Activated CD4-positive, alpha-beta T cell treated with anti-CD3 and anti-CD28 coated beads, Interleukin-2, amount 10 ng/mL, durations not matched to agents 24 days and 14 days (primary cell): ENCODE measurements around the gene PRKAG2. TPM values are rescaled to one million over a fixed set of nuclear protein-coding genes. Genes with fewer than 3 reads are reported as not detected.

Experiments used
- DNase-seq: peaks from one replicate; pipeline ENCODE4 v3.0.0; 2022
- H3K27ac Mint-ChIP-seq: one replicate; pipeline ENCODE4 v1.8.0; 2022; ENCODE audit warnings: mild to moderate bottlenecking, mixed read lengths
- H3K27me3 Mint-ChIP-seq: one replicate; pipeline ENCODE4 v1.8.0; 2022; ENCODE audit warnings: mixed read lengths
- H3K36me3 Mint-ChIP-seq: one replicate; pipeline ENCODE4 v1.8.0; 2022; ENCODE audit warnings: low read depth, mild to moderate bottlenecking, mixed read lengths
- H3K4me1 Mint-ChIP-seq: one replicate; pipeline ENCODE4 v1.8.0; 2021; ENCODE audit warnings: mixed read lengths
- H3K4me3 Mint-ChIP-seq: one replicate; pipeline ENCODE4 v1.8.0; 2022; ENCODE audit warnings: mild to moderate bottlenecking, moderate library complexity, mixed read lengths
- H3K9me3 Mint-ChIP-seq: one replicate; pipeline ENCODE4 v1.8.0; 2021; ENCODE audit warnings: mixed read lengths
- intact Hi-C: fragments of 100-400 bp; cut with micrococcal nuclease; formaldehyde crosslinking; loops from one replicate; pipeline ENCODE4 v1.15.1; 2023
- total RNA-seq: library from RNA; stranded (reverse); gene quantifications from 2 replicates; pipeline ENCODE4 v1.2.3, GENCODE V29; 2022

Gene PRKAG2
- total RNA-seq, 1 donor from 2014 or later, result 14.3 TPM

DNA sequence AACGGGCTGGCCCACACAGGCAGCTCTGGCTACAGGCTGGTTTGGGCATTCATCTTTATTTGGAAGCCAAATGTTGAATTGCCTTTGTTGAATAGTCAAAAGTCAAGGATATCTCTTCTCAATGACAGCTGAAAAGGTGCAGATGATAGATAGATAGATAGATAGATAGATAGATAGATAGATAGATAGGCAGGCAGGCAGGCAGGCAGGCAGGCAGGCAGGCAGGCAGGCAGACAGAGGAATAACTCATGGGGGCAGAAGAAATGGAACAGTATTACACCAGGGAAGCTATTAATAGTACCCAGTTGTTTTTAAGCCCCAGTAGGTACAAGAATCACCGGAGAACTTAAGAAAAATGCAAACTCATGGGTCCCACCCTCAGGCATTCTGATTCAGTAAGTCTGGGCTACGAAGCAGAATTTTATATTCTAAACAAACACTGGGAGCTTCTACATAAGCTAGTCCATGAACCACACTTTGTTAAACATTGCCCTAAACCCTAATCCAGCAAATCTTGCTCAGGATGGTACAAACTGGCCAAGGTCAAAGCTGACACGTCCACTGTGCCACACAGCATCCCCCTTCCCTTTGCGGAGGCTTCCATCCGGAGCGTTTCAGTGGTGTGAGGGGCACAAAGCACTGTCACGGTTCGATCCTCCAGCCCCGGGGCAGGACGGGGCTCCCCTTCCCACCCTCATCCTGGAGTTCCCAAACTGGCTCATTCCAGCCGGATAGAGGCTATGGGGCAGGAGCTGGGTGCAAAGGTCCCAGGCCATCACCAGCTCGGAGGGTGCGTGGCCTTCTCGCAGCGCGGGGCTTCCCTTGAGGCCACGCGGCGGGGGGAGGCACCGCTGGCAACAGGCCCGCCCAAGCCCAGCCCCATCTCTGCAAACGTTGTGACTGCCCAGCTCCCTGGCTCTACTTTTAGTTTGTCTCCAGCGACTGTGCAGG is 6.7 kb downstream of the PRKAG2 start:
- Mint-ChIP-seq H3K4me3 (no peak overlapping the region), H3K36me3 (no peaks in the 10 kb centered on the region), H3K4me1 (peaks cover 2% of the 10 kb centered on the region), H3K9me3 (no peaks in the 10 kb centered on the region), H3K27ac (no peak overlapping the region), H3K27me3 (peaks cover 5% of the 10 kb centered on the region)
- intact Hi-C loops, result no loop called here
- DNase-seq, result no peak

DNA sequence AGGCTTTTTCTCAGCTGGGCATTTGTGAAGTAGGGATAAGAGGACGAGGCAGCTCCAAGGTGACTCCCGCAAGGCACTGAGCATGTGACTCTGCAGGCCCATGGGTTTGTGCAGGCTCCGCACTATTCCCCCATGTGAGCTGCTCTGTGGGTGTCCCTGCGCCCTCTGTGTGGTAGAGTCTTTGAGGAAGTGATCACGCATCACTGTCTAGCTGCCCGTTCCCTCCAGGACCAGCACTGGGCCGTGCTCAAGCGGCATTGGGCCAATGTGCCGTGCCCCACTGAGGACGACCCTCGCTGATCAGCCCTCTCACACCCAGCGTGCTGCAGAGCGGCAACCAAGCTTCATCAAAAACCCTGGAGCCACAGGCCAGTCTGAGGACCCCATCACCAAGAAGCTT is 7.5 kb downstream of the PRKAG2 start:
- H3K36me3 Mint-ChIP-seq, result no peaks in the 10 kb centered on the region
- H3K27me3 Mint-ChIP-seq, result no peaks in the 10 kb centered on the region
- H3K4me1 Mint-ChIP-seq, result no peaks in the 10 kb centered on the region
- H3K9me3 Mint-ChIP-seq, result no peaks in the 10 kb centered on the region
- no peak overlapping the region for H3K4me3 Mint-ChIP-seq
- H3K27ac Mint-ChIP-seq, result no peak overlapping the region
- intact Hi-C loops, result no loop called here
- DNase-seq, result no peak

DNA sequence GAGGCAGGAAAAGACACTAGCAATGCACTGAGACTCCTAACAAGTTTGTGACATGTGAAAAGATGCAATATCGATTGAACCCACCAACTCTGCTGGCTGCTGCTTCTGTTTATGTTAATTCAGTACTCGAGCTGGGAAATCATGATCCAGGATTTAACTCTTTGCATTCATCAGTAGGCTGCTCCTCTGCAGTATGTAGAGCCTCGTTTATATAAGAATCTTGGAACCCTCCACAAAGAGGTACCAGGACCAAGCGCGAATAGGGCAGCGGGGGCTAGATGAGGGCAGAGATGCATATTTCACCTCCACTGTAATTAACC is 7.8 kb downstream of the PRKAG2 start:
- intact Hi-C loops, result no loop called here

DNA sequence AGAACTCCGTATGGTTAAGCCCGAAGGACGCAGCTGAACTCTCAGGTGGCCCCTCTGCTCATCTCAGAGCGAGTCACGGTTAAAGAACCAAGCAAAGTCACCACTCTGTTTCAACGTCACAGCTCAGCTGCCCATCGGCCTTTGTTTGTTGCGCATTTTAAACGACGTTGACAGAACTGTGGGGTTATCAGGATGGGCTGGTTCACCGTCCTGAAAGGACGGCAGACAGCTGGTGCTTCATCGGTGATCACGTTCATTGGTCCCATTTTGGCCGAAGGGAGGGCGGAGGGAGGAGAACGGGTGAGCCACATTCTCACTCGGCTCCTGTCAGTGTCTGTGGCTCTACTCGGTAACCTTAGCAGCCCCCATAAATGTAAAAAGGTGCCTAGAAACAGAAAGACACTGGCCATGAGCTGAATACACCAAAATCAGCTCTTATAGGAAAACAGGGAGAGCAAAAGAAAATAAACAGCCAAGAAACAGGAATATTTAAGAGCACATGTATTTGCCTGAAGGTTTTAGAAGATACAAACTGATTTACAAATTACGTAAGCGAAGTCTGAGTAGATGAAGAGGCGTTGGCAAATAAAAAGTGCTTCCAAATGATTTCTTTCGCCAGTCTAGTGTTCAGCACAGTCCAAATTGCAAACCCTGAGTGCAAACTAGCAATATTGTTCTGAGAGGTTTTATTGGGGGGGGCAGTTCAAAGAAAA is 8.4 kb downstream of the PRKAG2 start:
- no peak for DNase-seq
- no peaks in the 10 kb centered on the region for H3K9me3 Mint-ChIP-seq
- no peak overlapping the region for H3K27ac Mint-ChIP-seq
- H3K4me1 Mint-ChIP-seq, result no peaks in the 10 kb centered on the region
- no peaks in the 10 kb centered on the region for H3K27me3 Mint-ChIP-seq
- H3K4me3 Mint-ChIP-seq, result no peak overlapping the region
- H3K36me3 Mint-ChIP-seq, result no peaks in the 10 kb centered on the region
- intact Hi-C loops, result no loop called here

More for the DNA sequence above, 7.8 kb downstream of the PRKAG2 start:
- Mint-ChIP-seq H3K27ac (no peak overlapping the region), H3K9me3 (no peaks in the 10 kb centered on the region), H3K27me3 (no peaks in the 10 kb centered on the region), H3K4me1 (no peaks in the 10 kb centered on the region), H3K4me3 (no peak overlapping the region), H3K36me3 (no peaks in the 10 kb centered on the region)
- no peak for DNase-seq

DNA sequence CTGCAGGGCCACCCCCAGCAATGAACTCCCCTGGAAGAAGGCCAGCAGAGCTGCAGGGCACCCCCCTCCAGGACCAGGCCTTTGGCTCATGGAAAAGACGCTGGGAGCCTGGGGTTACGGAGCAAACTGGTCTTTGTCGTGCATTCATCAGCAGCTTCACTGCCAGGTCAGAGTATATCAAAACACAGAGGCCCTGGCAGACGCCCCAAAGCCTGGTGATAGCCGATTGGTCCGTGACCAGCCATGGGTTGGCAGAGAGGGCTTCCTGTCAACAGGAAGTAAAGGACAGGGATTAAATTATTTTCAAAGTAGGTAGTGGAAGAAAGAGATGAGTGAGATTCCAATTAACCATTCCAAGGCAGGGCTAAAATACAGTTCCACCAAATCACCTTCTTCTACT is 9.0 kb downstream of the PRKAG2 start:
- H3K4me3 Mint-ChIP-seq, result no peak overlapping the region

DNA sequence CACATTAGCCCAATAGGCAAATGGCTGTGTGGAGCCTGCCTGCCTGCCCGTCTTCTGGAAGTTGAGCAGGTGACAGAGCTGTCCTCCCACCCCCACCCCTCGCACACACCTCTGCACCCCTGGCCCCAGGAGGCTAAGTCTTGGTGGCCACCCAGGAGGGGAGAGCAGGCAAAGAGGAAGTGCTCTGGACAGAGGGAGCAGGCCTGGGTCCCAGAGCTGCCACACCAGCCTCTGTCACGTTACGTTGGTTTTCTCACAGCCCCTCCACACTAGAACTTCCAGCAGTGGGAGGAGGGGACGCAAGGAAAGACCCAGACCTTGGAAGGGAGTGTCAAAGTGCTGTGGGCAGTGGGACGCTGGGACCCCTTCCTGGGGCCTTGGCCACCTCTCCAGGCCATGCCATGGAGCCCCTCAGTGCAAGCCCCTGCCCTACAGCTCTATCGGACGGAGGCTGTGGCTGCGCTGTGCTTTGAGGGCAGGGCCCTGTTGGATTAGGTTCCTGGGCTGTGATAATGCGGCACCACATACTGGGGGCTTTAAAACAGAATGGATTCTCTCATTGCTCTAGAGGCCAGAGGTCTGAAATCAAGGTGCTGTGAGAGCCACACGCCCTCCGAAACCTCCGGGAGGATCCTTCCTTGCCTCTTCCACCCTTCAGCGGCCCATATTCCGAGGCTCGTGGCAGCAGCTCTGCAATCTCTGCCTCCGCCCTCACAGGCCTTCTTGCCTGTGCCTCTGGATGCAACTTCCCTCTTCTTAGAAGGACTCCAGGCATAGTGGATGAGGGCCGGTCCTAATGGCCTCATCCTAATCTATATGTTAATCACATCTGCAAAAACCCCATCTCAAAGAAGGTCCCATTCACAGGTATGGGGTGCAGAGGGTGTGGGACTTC is 9.9 kb downstream of the PRKAG2 start:
- Mint-ChIP-seq H3K4me1 (no peaks in the 10 kb centered on the region), H3K36me3 (no peaks in the 10 kb centered on the region), H3K27ac (no peak overlapping the region), H3K27me3 (no peaks in the 10 kb centered on the region), H3K9me3 (no peaks in the 10 kb centered on the region), H3K4me3 (no peak overlapping the region)
- DNase-seq, result no peak
- intact Hi-C loops, result no loop called here

More for the DNA sequence above, 9.0 kb downstream of the PRKAG2 start:
- H3K9me3 Mint-ChIP-seq, result no peaks in the 10 kb centered on the region
- H3K36me3 Mint-ChIP-seq, result no peaks in the 10 kb centered on the region
- no peak overlapping the region for H3K27ac Mint-ChIP-seq
- DNase-seq, result no peak
- no peaks in the 10 kb centered on the region for H3K27me3 Mint-ChIP-seq
- intact Hi-C loops, result no loop called here
- no peaks in the 10 kb centered on the region for H3K4me1 Mint-ChIP-seq

DNA sequence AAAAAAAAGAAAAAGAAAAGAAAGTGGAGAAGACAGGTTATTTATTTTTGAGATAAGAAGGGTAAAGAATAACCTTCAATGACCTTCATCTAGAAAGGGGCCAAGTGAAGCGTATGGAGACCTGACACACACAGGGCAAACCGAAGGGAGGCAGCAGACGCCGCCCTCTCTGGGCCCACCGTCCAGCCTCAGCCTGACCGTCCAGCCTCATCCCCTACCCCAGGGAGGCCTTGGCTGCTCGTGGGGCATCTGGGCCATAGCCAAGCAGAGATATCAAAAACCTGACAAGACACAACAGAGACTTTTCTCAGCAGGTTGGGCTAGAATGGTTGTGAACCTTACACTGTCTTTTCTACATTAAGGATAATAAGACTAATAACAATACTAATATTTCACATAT is 10.9 kb downstream of the PRKAG2 start:
- DNase-seq, result no peak
- Mint-ChIP-seq H3K4me1 (no peaks in the 10 kb centered on the region), H3K36me3 (no peaks in the 10 kb centered on the region), H3K27ac (no peak overlapping the region), H3K4me3 (no peak overlapping the region), H3K27me3 (no peaks in the 10 kb centered on the region), H3K9me3 (no peaks in the 10 kb centered on the region)
- intact Hi-C loops, result no loop called here

DNA sequence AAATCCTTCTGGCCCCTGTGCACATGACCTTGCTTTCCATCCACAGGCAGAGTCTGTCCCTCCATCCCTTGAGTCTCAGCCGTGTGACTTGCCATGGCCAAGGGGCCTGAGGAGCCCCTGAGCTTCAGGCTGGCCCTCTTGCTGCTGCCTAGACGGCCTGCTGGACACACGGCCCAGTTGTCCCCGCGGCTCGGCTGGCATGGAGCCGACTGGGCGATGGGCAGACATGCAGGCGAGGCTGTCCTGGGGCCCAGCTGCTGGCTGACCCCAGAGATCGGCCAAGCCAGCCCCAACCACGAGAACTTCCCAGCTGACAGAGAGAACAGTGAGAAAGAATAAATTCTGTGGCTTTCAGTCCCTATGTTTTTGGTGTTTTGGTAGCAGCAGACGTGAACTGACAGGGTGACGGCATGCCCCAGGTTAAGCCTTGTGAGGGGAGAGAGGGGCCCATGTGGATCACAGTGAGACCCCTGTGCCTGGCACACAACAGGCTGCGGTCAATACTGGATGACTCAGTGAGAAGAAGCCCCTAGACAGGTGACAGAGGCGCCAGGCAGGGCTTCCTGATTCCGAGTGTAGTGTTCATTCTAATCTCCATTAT is 11.7 kb downstream of the PRKAG2 start:
- Mint-ChIP-seq H3K4me3 (no peak overlapping the region), H3K27me3 (no peaks in the 10 kb centered on the region), H3K9me3 (no peaks in the 10 kb centered on the region), H3K4me1 (no peaks in the 10 kb centered on the region), H3K27ac (no peak overlapping the region), H3K36me3 (no peaks in the 10 kb centered on the region)
- intact Hi-C loops, result no loop called here
- no peak for DNase-seq

DNA sequence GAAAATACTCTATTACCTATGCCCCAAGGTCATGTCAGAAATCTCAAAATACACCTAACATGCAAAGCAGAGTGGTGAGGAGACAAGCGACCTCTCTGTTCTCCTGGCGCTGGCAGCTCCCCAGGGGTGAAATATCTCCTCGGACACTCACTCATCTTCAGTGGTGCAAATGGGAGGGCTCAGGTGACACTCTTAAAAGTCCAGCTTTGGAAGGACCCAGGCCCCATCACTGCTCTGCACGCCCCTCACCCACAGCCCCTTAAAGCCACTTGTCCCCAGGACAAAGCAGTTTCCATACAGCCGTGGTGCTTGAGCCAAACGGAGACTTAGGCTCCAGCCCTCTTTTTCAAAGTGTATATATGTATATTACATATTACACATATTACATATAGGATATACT is 12.4 kb downstream of the PRKAG2 start:
- no peak for DNase-seq
- Mint-ChIP-seq H3K9me3 (no peaks in the 10 kb centered on the region), H3K4me3 (no peak overlapping the region), H3K27me3 (no peaks in the 10 kb centered on the region), H3K4me1 (no peaks in the 10 kb centered on the region), H3K27ac (no peak overlapping the region), H3K36me3 (no peaks in the 10 kb centered on the region)
- intact Hi-C loops, result no loop called here

DNA sequence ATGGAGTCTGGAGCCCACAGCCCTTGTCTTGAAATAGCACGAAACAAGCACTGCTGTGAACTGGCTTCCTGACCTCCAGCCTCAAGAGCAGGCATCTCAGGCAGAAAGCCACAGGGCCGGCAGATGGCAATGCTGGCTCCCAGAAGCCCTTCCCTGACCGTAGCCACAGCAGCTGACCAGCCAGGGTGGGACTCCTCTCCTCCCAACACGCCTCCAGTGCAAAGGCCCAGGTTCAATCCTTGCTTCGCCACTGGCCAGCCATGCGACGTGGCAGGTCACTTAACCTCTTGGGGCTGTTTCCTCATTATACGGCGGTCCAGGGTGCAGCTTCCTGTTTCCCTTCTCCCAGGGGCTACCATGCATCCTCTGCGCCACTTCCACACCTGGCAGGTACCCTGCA is 12.8 kb downstream of the PRKAG2 start:
- H3K4me1 Mint-ChIP-seq, result no peaks in the 10 kb centered on the region
- intact Hi-C loops, result no loop called here

DNA sequence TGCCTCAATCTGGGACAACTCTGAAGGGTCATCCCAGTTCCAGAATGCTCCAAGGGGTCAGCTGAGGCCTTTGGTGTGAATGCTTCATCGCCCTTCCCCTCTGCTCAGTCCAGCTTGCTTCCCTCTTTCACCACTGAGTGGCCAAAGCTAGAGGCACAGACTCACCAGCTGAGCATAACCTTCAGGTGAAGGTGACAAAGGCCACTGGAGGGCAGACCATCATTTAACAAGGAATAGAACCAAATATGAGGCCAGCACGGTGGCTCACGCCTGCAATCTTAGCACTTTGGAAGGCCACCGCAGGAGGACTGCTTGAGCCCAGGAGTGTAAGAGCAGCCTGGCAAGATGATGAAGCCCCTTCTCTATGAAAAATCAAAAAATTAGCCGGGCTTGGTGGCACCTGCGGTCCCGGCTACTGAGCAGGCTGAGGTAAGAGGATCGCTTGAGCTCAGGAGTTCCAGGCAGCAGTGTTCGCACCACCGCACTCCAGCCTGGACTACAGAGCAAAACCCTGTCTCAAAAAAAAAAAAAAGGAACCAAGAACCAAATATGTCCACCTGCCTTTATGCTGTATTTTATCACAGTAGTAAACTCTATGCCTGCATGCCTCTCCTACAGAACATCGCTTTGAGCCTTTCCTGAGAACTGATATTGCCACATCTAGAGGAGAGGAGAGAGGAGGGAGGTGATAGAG is 13.4 kb downstream of the PRKAG2 start:
- Mint-ChIP-seq H3K27me3 (no peaks in the 10 kb centered on the region), H3K9me3 (no peaks in the 10 kb centered on the region)
- intact Hi-C loops, result no loop called here

More for the DNA sequence above, 12.8 kb downstream of the PRKAG2 start:
- Mint-ChIP-seq H3K9me3 (no peaks in the 10 kb centered on the region), H3K4me3 (no peak overlapping the region), H3K36me3 (no peaks in the 10 kb centered on the region), H3K27me3 (no peaks in the 10 kb centered on the region), H3K27ac (no peak overlapping the region)
- no peak for DNase-seq

DNA sequence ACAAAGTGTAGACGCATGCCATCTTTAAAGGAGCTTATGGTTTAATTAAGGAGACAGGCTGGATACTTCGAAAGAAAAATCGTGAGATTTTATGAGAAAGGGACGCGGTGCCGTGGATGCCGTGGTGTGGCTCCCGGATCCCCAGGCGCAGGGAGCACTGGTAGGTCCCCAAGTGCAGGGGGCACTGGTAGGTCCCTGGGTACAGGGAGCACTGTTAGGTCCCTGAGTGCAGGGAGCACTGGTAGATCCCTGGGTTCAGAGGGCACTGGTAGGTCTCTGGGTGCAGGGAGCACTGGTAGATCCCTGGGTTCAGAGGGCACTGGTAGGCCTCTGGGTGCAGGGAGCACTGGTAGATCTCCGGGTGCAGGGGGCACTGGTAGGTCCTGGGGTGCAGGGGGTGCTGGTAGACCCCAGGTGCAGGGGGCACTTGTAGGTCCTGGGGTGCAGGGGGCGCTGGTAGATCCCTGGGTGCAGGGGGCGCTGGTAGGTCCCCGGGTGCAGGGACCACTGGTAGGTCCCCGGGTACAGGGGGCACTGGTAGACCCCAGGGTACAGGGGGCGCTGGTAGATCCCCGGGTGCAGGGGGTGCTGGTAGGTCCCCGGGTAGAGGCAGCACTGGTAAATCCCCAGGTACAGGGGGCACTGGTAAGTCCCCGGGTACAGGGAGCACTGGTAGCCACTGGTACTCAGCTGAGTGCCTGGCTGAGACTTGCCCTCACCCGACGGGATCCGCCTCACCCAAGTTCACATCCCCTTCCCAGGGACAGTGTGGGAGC is 14.1 kb downstream of the PRKAG2 start:
- H3K27ac Mint-ChIP-seq, result no peak overlapping the region
- no peaks in the 10 kb centered on the region for H3K27me3 Mint-ChIP-seq
- no peaks in the 10 kb centered on the region for H3K4me1 Mint-ChIP-seq
- DNase-seq, result no peak
- H3K9me3 Mint-ChIP-seq, result no peaks in the 10 kb centered on the region
- no peaks in the 10 kb centered on the region for H3K36me3 Mint-ChIP-seq
- intact Hi-C loops, result no loop called here
- H3K4me3 Mint-ChIP-seq, result no peak overlapping the region

More for the DNA sequence above, 13.4 kb downstream of the PRKAG2 start:
- Mint-ChIP-seq H3K36me3 (no peaks in the 10 kb centered on the region), H3K27ac (no peak overlapping the region), H3K4me1 (no peaks in the 10 kb centered on the region), H3K4me3 (no peak overlapping the region)
- no peak for DNase-seq
